ENCODE measurements around the gene SMIM44.
"Not testable (repeated sequence)": the region's sequence is repeated elsewhere in the genome, so short reads cannot be mapped to it uniquely, and the experiment has no call there.

SMIM44 gene

GRCh38 chr19:3457528-3458228 lies 25.6 kb downstream of the SMIM44 start:
- no peak for DNase-seq (ENCODE audit: low read depth)

- no peak for DNase-seq (ENCODE audit: low read depth)
Observed at GRCh38 chr19:3456925-3457527, 26.2 kb downstream of the SMIM44 start.

GRCh38 chr19:3455960-3456601 lies 27.2 kb downstream of the SMIM44 start:
- no peak for DNase-seq (ENCODE audit: low read depth)

GRCh38 chr19:3455393-3455955 lies 27.8 kb downstream of the SMIM44 start:
- no peak for DNase-seq (ENCODE audit: low read depth)

GRCh38 chr19:3454656-3455392 lies 28.4 kb downstream of the SMIM44 start:
- no peak for DNase-seq (ENCODE audit: low read depth)

GRCh38 chr19:3453840-3454239 lies 29.4 kb downstream of the SMIM44 start:
- DNase-seq (ENCODE audit: low read depth) = no peak

- not testable (repeated sequence) for DNase-seq (ENCODE audit: low read depth)
Observed at GRCh38 chr19:3452942-3453214, 30.4 kb downstream of the SMIM44 start.

- no peak for DNase-seq (ENCODE audit: low read depth)
Observed at GRCh38 chr19:3452171-3452941, 30.9 kb downstream of the SMIM44 start.

GRCh38 chr19:3451451-3451866 lies 31.8 kb downstream of the SMIM44 start:
- no peak for DNase-seq (ENCODE audit: low read depth)

- DNase-seq (ENCODE audit: low read depth) = peak; percentile 98
Observed at GRCh38 chr19:3450796-3451411, 32.3 kb downstream of the SMIM44 start.

- DNase-seq (ENCODE audit: low read depth) = no peak
Observed at GRCh38 chr19:3448616-3449334, 34.5 kb downstream of the SMIM44 start.

GRCh38 chr19:3446657-3447056 lies 36.6 kb downstream of the SMIM44 start:
- not testable (repeated sequence) for DNase-seq (ENCODE audit: low read depth)

- DNase-seq (ENCODE audit: low read depth) = no peak
Observed at GRCh38 chr19:3444695-3445234, 38.5 kb downstream of the SMIM44 start.

- DNase-seq (ENCODE audit: low read depth) = no peak
Observed at GRCh38 chr19:3443840-3444694, 39.2 kb downstream of the SMIM44 start.

- no peak for DNase-seq (ENCODE audit: low read depth)
Observed at GRCh38 chr19:3442487-3443071, 40.7 kb downstream of the SMIM44 start.

GRCh38 chr19:3441986-3442329 lies 41.3 kb downstream of the SMIM44 start:
- DNase-seq (ENCODE audit: low read depth) = no peak

GRCh38 chr19:3441089-3441985 lies 41.9 kb downstream of the SMIM44 start:
- DNase-seq (ENCODE audit: low read depth) = no peak

- no peak for DNase-seq (ENCODE audit: low read depth)
Observed at GRCh38 chr19:3440082-3440481, 43.2 kb downstream of the SMIM44 start.
